ENCODE results near the gene STYXL1.

The STYXL1 gene

GRCh38 chr7:76047811-76048667, at the start of gene STYXL1, which contains the start of gene MDH2:
Gene STYXL1 (minus strand): TSS chr7:76048000. CDS start chr7:76030523, 17,477 bp downstream.
Gene MDH2 (plus strand): TSS chr7:76048106. CDS start chr7:76048161, 55 bp downstream.
- peak; percentile 63 for TF ChIP-seq TCF12 (IDR thresholded peaks at IDR 0.05; ENCODE audit: low read depth)
- no peak for TF ChIP-seq TEAD4 (IDR thresholded peaks at IDR 0.05)
- peak; percentile 42; the same call in 1 of the 2 replicates for TF ChIP-seq EGR1 (IDR thresholded peaks at IDR 0.05)
- TF ChIP-seq YY1 (IDR thresholded peaks at IDR 0.05; ENCODE audit: low read depth) = peak; percentile 58
- TF ChIP-seq RAD21 (IDR thresholded peaks at IDR 0.05; ENCODE audit: low read depth) = no peak
- peak; percentile 95 for TF ChIP-seq TAF1 (IDR thresholded peaks at IDR 0.05; ENCODE audit: low read depth)
- TF ChIP-seq REST (IDR thresholded peaks at IDR 0.05; ENCODE audit: low read depth) = 0 out of 2 replicates have a peak, but pooled peaks have one; percentile 27
- peak; percentile 92 for TF ChIP-seq MAX (IDR thresholded peaks at IDR 0.05)
- peak; percentile 35; the same call in 1 of the 2 replicates for TF ChIP-seq USF1 (IDR thresholded peaks at IDR 0.05)
- no peak; the same call in 1 of the 2 replicates for TF ChIP-seq ZBTB7A (IDR thresholded peaks at IDR 0.05; ENCODE audit: low read depth)
- TF ChIP-seq CREB1 (IDR thresholded peaks at IDR 0.05; ENCODE audit: low read depth) = no peak; the same call in 1 of the 2 replicates
- TF ChIP-seq EP300 (IDR thresholded peaks at IDR 0.05; ENCODE audit: borderline replicate concordance) = 0 out of 2 replicates have a peak, but pooled peaks have one; percentile 17
- TF ChIP-seq FOXM1 (IDR thresholded peaks at IDR 0.05; ENCODE audit: borderline replicate concordance, low read depth) = no peak
- TF ChIP-seq CEBPB (IDR thresholded peaks at IDR 0.05) = no peak
- TF ChIP-seq NFIC (IDR thresholded peaks at IDR 0.05) = no peak

- TF ChIP-seq FOXM1 (IDR thresholded peaks at IDR 0.05; ENCODE audit: borderline replicate concordance, low read depth) (no peak), TAF1 (IDR thresholded peaks at IDR 0.05; ENCODE audit: low read depth) (no peak), TEAD4 (IDR thresholded peaks at IDR 0.05) (no peak), USF1 (IDR thresholded peaks at IDR 0.05) (no peak), YY1 (IDR thresholded peaks at IDR 0.05; ENCODE audit: low read depth) (no peak), EP300 (IDR thresholded peaks at IDR 0.05; ENCODE audit: borderline replicate concordance) (no peak), CREB1 (IDR thresholded peaks at IDR 0.05; ENCODE audit: low read depth) (no peak), REST (IDR thresholded peaks at IDR 0.05; ENCODE audit: low read depth) (no peak), NFIC (IDR thresholded peaks at IDR 0.05) (no peak), MAX (IDR thresholded peaks at IDR 0.05) (no peak), EGR1 (IDR thresholded peaks at IDR 0.05) (no peak), RAD21 (IDR thresholded peaks at IDR 0.05; ENCODE audit: low read depth) (no peak), CEBPB (IDR thresholded peaks at IDR 0.05) (no peak), ZBTB7A (IDR thresholded peaks at IDR 0.05; ENCODE audit: low read depth) (no peak), TCF12 (IDR thresholded peaks at IDR 0.05; ENCODE audit: low read depth) (no peak)
Observed at GRCh38 chr7:76095908-76096307, 48.1 kb upstream of the STYXL1 start.

- TF ChIP-seq NFIC (IDR thresholded peaks at IDR 0.05) (no peak), RAD21 (IDR thresholded peaks at IDR 0.05; ENCODE audit: low read depth) (no peak), MAX (IDR thresholded peaks at IDR 0.05) (no peak), TCF12 (IDR thresholded peaks at IDR 0.05; ENCODE audit: low read depth) (no peak), EGR1 (IDR thresholded peaks at IDR 0.05) (no peak), TEAD4 (IDR thresholded peaks at IDR 0.05) (no peak), CEBPB (IDR thresholded peaks at IDR 0.05) (no peak), CREB1 (IDR thresholded peaks at IDR 0.05; ENCODE audit: low read depth) (no peak), REST (IDR thresholded peaks at IDR 0.05; ENCODE audit: low read depth) (no peak), USF1 (IDR thresholded peaks at IDR 0.05) (no peak), EP300 (IDR thresholded peaks at IDR 0.05; ENCODE audit: borderline replicate concordance) (no peak), YY1 (IDR thresholded peaks at IDR 0.05; ENCODE audit: low read depth) (no peak), FOXM1 (IDR thresholded peaks at IDR 0.05; ENCODE audit: borderline replicate concordance, low read depth) (no peak), ZBTB7A (IDR thresholded peaks at IDR 0.05; ENCODE audit: low read depth) (no peak), TAF1 (IDR thresholded peaks at IDR 0.05; ENCODE audit: low read depth) (no peak)
Observed at GRCh38 chr7:76091506-76091905, 43.7 kb upstream of the STYXL1 start.
